ENCODE measurements around the gene ZNF689.
A peak's percentile ranks its signal among the peaks of the same experiment; 100 is the strongest.
"Not testable (repeated sequence)": the region's sequence is repeated elsewhere in the genome, so short reads cannot be mapped to it uniquely, and the experiment has no call there.

The ZNF689 gene

GRCh38 chr16:30600929-30601328, 9.3 kb downstream of the ZNF689 start:
- H3K4me3 ChIP-seq (ENCODE audit: control insufficient read depth, low read depth, low read length) = no peak overlapping the region
- no peak for DNase-seq (ENCODE audit: low read depth)
- TF ChIP-seq CTCF (IDR thresholded peaks at IDR 0.05; ENCODE audit: control insufficient read depth, insufficient read depth, low read depth, low read length, missing control alignments) = no peak

- H3K4me3 ChIP-seq (ENCODE audit: control insufficient read depth, low read depth, low read length) = no peak overlapping the region
- no peak for DNase-seq (ENCODE audit: low read depth)
- TF ChIP-seq CTCF (IDR thresholded peaks at IDR 0.05; ENCODE audit: control insufficient read depth, insufficient read depth, low read depth, low read length, missing control alignments) = no peak
Measured at GRCh38 chr16:30600215-30600614, 10.0 kb downstream of the ZNF689 start.

GRCh38 chr16:30592871-30593270, 17.3 kb downstream of the ZNF689 start:
- DNase-seq (ENCODE audit: low read depth) = no peak
- no peak overlapping the region for H3K4me3 ChIP-seq (ENCODE audit: control insufficient read depth, low read depth, low read length)

GRCh38 chr16:30590869-30591268, 19.3 kb downstream of the ZNF689 start:
- not testable (repeated sequence) for H3K4me3 ChIP-seq (ENCODE audit: control insufficient read depth, low read depth, low read length); DNase-seq (ENCODE audit: low read depth)

More at GRCh38 chr16:30592871-30593270, 17.3 kb downstream of the ZNF689 start:
- TF ChIP-seq CTCF (IDR thresholded peaks at IDR 0.05; ENCODE audit: control insufficient read depth, insufficient read depth, low read depth, low read length, missing control alignments) = no peak

- H3K4me3 ChIP-seq (ENCODE audit: control insufficient read depth, low read depth, low read length); DNase-seq (ENCODE audit: low read depth): not testable (repeated sequence)
Measured at GRCh38 chr16:30589582-30589981, 20.6 kb downstream of the ZNF689 start.

- TF ChIP-seq CTCF (IDR thresholded peaks at IDR 0.05; ENCODE audit: control insufficient read depth, insufficient read depth, low read depth, low read length, missing control alignments) = no peak
- no peak overlapping the region for H3K4me3 ChIP-seq (ENCODE audit: control insufficient read depth, low read depth, low read length)
- DNase-seq (ENCODE audit: low read depth) = no peak
Measured at GRCh38 chr16:30588651-30589050, 21.5 kb downstream of the ZNF689 start.

- peak; percentile 99 for DNase-seq (ENCODE audit: low read depth)
- TF ChIP-seq CTCF (IDR thresholded peaks at IDR 0.05; ENCODE audit: control insufficient read depth, insufficient read depth, low read depth, low read length, missing control alignments) = peak; percentile 24
- H3K4me3 ChIP-seq (ENCODE audit: control insufficient read depth, low read depth, low read length) = peak within 1 kb of the TSS; percentile 73
Measured at GRCh38 chr16:30585400-30586191, 24.6 kb downstream of the ZNF689 start, which contains the start of gene ZNF785. ZNF785 (minus strand) TSS chr16:30585697; CDS start chr16:30585611, 86 bp downstream.

GRCh38 chr16:30585022-30585399, 25.2 kb downstream of the ZNF689 start:
- DNase-seq (ENCODE audit: low read depth) = no peak

More at GRCh38 chr16:30585022-30585399, 25.2 kb downstream of the ZNF689 start:
- H3K4me3 ChIP-seq (ENCODE audit: control insufficient read depth, low read depth, low read length) = peak overlapping the region; percentile 73
- no peak for TF ChIP-seq CTCF (IDR thresholded peaks at IDR 0.05; ENCODE audit: control insufficient read depth, insufficient read depth, low read depth, low read length, missing control alignments)

Measured in AG09309 (cell line).